H1 (cell line): ENCODE data around the gene GPC6. TPM values are rescaled to one million over a fixed set of nuclear protein-coding genes. Genes with fewer than 3 reads are reported as not detected.

Experiments
- CHD2 ChIP-seq: IDR thresholded peaks from 2 replicates; pipeline ENCODE4 v1.6.1; 2012; ENCODE audit warnings: low read length, improper control_type of control experiment
- POLR2A ChIP-seq, 2 experiments: IDR thresholded peaks; 1 replicate in 1 of 2; 2 replicates in 1 of 2; pipeline ENCODE4 v1.6.1; 2011; ENCODE audit warnings: low read depth in 2 of 2, low read length in 2 of 2, mild to moderate bottlenecking in 2 of 2; ENCODE audit errors: control extremely low read depth in 1 of 2
- polyA plus RNA-seq, 7 experiments: library from polyadenylated mRNA; depleted of rRNA in 3 of 7; stranded (reverse) in 5 of 7; unstranded in 2 of 7; fragments of >200 nt in 5 of 7; fragments of 200-250 nt in 2 of 7; gene quantifications; 1 replicate in 5 of 7; 2 replicates in 1 of 7; 4 replicates in 1 of 7; pipeline versions ENCODE4 v1.2.1 to v1.2.3, GENCODE V29; 2011 to 2013; ENCODE audit warnings: missing spikeins in 2 of 7, mixed read lengths in 2 of 7
- total RNA-seq: library from RNA; stranded (reverse); fragmentation: NEBNext Ultra II Directional; extraction: Animal tissue kit (Norgen Biotek cat#: 25700); gene quantifications from 2 replicates; pipeline ENCODE4 v1.2.1, GENCODE V29; 2021

GPC6 gene
- total and polyA plus RNA-seq, 2 of the 8 experiments (the other 6 are each of a cell fraction or from before 2014, with no cell fraction given), result 5.4 to 12.0 TPM

GRCh38 chr13:93468433-93468832 is 241.8 kb downstream of the GPC6 start (continued):
- TF ChIP-seq POLR2A (IDR thresholded peaks at IDR 0.05; ENCODE audit: control extremely low read depth in 1 of 2, low read depth in 2 of 2, low read length in 2 of 2), result no peak
- TF ChIP-seq CHD2, result no peak
